PC-3 (cell line): ENCODE data around the gene CATSPERE.

Experiments used
- CTCF ChIP-seq: fragments of 300-600 bp; sonication (generic); conservative IDR thresholded peaks from 2 replicates; pipeline ENCODE4 v1.5.1; 2017; ENCODE audit warnings: antibody characterized with exemption, low read depth, mild to moderate bottlenecking, low read length
- EZH2 ChIP-seq: fragments of 300-600 bp; sonication (generic); IDR thresholded peaks from one replicate; pipeline ENCODE4 v1.6.1; 2017; ENCODE audit warnings: antibody characterized with exemption, mild to moderate bottlenecking, low read length; ENCODE audit not compliant: unreplicated experiment

- TF ChIP-seq EZH2, result no peak
- no peak for TF ChIP-seq CTCF
Measured at GRCh38 chr1:244431166-244431565, 29.9 kb upstream of the CATSPERE start.
